ENCODE data around the gene PSG1. TPM values are rescaled to one million over a fixed set of nuclear protein-coding genes. Genes with fewer than 3 reads are reported as not detected.
"Not testable (repeated sequence)": the region's sequence is repeated elsewhere in the genome, so short reads cannot be mapped to it uniquely, and the experiment has no call there.

PSG1 gene
- total and polyA plus RNA-seq, 3 experiments from 2014 or later, result not detected

GRCh38 chr19:42821306-42821977, 58.1 kb downstream of the PSG1 start:
- peaks cover 8 to 36% of the 10 kb centered on the region in 2 donors for H3K27me3 Mint-ChIP-seq
- H3K27ac ChIP-seq (ENCODE audit: low read depth, low read length); DNase-seq; H3K9me3 ChIP-seq (ENCODE audit: low read length); H3K4me1 ChIP-seq (ENCODE audit: insufficient read depth, low read length); H3K4me3 Mint-ChIP-seq; CTCF ChIA-PET; H3K36me3 ChIP-seq (ENCODE audit: insufficient read depth, low read length); H3K27ac Mint-ChIP-seq; H3K36me3 Mint-ChIP-seq; H3K9me3 Mint-ChIP-seq; H3K4me3 ChIP-seq (ENCODE audit: low read length); H3K27me3 ChIP-seq (ENCODE audit: insufficient read depth, low read length, poor library complexity, severe bottlenecking); H3K4me1 Mint-ChIP-seq; POLR2A ChIA-PET: not testable (repeated sequence)

- H3K9me3 Mint-ChIP-seq; POLR2A ChIA-PET; H3K4me1 Mint-ChIP-seq; H3K4me1 ChIP-seq (ENCODE audit: insufficient read depth, low read length); H3K36me3 Mint-ChIP-seq; CTCF ChIA-PET; H3K36me3 ChIP-seq (ENCODE audit: insufficient read depth, low read length); DNase-seq; H3K27me3 ChIP-seq (ENCODE audit: insufficient read depth, low read length, poor library complexity, severe bottlenecking); H3K27ac ChIP-seq (ENCODE audit: low read depth, low read length); H3K4me3 ChIP-seq (ENCODE audit: low read length); H3K4me3 Mint-ChIP-seq; H3K9me3 ChIP-seq (ENCODE audit: low read length): not testable (repeated sequence)
- H3K27ac Mint-ChIP-seq, result peak overlapping the region in 1 of 8 donors; percentile 38
- peaks cover 8 to 36% of the 10 kb centered on the region in 2 donors for H3K27me3 Mint-ChIP-seq
Measured at GRCh38 chr19:42819960-42820650, 59.4 kb downstream of the PSG1 start.

- H3K27ac Mint-ChIP-seq, result no peak overlapping the region
- H3K27me3 Mint-ChIP-seq, result peaks cover 10 to 40% of the 10 kb centered on the region in 2 donors
- CTCF ChIA-PET, result no interaction called here
- no peaks in the 10 kb centered on the region for H3K36me3 Mint-ChIP-seq
- no peak overlapping the region for H3K27ac ChIP-seq (ENCODE audit: low read depth, low read length)
- no peak for DNase-seq
- no peaks in the 10 kb centered on the region for H3K4me1 ChIP-seq (ENCODE audit: insufficient read depth, low read length)
- H3K4me3 ChIP-seq (ENCODE audit: low read length), result no peak overlapping the region
- H3K27me3 ChIP-seq (ENCODE audit: insufficient read depth, low read length, poor library complexity, severe bottlenecking), result no peaks in the 10 kb centered on the region
- H3K36me3 ChIP-seq (ENCODE audit: insufficient read depth, low read length), result no peaks in the 10 kb centered on the region
- no peaks in the 10 kb centered on the region for H3K4me1 Mint-ChIP-seq
- H3K9me3 Mint-ChIP-seq, result peaks cover 0 to 12% (median 2%) of the 10 kb centered on the region in 5 donors
- POLR2A ChIA-PET, result no interaction called here
- no peaks in the 10 kb centered on the region for H3K9me3 ChIP-seq (ENCODE audit: low read length)
- H3K4me3 Mint-ChIP-seq, result no peak overlapping the region
Measured at GRCh38 chr19:42816894-42817293, 62.6 kb downstream of the PSG1 start.

Other genes starting within 250 kb of the PSG1 start
- not detected for gene PSG3, start 139.2 kb downstream of the PSG1 start, total RNA-seq
- not detected for gene PSG3, start 139.2 kb downstream of the PSG1 start, polyA plus RNA-seq
- gene PSG8, start 114.0 kb downstream of the PSG1 start, total RNA-seq, result not detected
- not detected for gene PSG8, start 114.0 kb downstream of the PSG1 start, polyA plus RNA-seq
- not detected for gene PSG6, start 38.2 kb upstream of the PSG1 start, total RNA-seq
- not detected for gene PSG6, start 38.2 kb upstream of the PSG1 start, polyA plus RNA-seq
- not detected for gene PSG7, start 57.5 kb upstream of the PSG1 start, total RNA-seq
- gene PSG7, start 57.5 kb upstream of the PSG1 start, polyA plus RNA-seq, result not detected
- not detected for gene PSG11, start 146.8 kb upstream of the PSG1 start, total RNA-seq
- not detected for gene PSG11, start 146.8 kb upstream of the PSG1 start, polyA plus RNA-seq
- gene PSG2, start 203.0 kb upstream of the PSG1 start, total RNA-seq, result not detected
- not detected for gene PSG2, start 203.0 kb upstream of the PSG1 start, polyA plus RNA-seq